ENCODE results near the gene BMP8A.
A peak's percentile ranks its signal among the peaks of the same experiment; 100 is the strongest.

BMP8A gene

DNA sequence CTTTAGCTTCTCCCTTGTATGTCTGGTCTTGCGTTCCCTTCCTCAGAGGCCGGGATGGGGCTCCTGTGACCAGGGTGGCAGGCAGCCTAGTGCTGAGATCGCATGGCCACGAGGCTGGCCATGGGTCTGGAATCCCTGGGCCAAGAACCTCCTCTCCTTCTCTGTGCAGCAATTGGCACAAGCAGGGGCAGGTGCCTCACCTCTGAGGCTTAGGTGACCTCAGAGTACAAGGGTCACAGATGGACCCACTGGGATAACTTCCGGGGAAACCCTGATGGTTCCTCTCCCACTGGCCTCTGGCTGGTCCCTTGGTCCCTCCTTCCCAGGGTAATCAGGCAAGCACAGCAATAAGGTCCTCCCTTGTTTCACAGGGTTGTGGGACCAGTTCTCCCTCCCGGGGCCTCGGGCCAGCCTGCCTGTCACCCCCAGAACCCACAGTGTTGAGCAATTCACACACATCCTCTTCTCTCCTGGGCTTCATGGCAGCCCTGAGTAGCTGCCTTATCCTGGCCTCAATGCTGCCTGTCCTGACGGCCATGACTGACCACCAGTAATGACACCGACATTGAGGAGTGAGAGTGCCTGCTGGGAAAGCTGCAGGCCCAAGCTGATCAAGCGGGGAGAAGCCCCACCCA is 38.6 kb downstream of the BMP8A start:
- no peak for DNase-seq

DNA sequence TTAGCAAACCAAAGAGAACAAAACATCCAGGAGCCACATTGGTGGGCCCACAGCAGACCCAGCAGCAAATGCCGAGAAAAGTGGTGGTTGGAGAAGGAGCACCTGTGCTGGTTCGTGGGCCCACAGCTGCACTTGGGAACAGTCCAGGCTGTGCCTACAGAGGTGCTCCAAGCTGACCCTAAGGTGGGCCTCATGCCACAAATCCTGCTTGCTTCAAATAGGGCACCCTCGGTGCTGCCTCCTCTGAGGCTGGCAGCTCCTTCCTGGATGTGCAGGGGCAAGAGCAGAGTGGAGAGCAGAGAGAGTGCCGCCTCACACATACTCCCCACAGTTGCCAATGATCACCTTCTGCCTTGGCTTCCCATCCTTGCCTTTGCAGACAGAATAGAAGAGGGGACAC is 40.1 kb downstream of the BMP8A start:
- no peak for DNase-seq

DNA sequence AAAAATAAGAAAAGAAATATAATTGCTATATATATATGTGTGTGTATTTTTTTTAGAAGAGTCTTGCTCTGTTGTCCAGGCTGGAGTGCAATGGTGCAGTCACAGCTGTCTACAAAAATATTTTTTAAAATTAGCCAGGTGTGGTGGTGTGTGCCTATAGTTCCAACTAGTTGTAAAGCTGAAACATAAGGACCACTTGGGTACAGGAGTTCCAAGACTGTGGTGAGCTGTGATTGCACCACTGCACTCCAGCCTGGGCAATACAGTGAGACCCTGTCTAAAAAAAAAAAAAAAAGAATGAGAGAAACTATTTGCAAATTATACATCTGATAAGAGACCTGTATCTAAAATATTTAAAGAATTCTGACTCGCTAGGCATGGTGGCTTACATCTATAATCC is 42.0 kb downstream of the BMP8A start:
- DNase-seq = no peak

DNA sequence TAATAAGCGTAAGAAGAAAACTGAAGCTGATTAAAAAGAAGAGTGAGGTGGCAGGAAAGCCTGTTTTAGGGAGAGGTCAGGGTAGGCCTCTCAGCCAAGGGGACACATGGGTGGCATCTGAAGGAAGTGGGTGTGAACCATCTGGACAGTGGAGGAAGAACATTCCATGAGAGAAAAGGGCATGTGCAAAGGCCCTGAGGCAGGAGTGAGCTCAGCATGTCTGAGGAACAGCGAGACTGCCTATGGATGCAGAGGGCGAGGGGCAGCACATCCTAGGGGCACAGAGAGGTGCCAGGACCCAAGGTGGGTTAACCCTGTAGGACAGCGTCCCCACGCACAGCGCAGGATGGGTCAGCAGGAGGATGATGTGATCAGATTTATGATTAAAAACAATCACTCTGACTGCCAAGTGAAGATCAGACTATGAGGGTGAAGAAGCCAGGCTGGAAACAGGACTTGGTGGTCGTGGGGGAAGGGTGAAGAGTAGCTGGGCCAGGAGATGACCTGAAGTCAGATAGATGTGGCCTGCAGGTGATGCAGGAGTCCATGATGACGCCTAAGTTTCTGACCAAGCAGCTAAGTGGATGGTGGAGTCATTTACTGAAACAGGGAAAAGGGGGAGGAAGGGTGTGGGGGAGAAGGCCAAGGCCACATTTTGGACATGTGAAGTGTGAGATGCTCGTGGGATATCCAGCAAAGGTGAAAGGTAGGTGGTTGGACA is 47.3 kb downstream of the BMP8A start:
- DNase-seq = no peak

DNA sequence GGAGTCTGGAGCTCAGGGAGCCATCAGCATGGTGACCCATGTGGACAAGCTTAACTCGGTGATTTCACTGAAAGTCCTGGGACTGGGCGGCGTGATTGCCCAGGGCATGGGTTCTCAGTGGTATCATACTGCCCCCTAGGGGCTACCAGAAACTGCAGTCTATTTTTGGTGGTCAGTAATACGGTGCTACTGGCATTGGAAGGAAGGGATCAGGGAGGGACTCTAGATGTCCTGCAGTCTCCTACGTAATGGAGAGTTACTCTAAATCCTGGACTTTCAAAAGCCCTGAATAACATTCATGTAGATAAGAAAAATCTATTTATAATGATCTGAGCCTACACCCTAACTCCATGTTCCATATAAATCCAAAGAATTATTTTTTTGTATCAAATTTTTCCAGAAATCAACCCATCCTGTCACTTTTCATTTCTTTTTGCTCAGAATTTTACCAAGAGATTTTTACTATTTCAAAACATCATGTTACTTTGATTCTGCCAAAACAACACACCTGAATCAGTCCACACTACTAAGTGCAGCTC is 47.9 kb downstream of the BMP8A start:
- peak; percentile 62 to 65 for DNase-seq

DNA sequence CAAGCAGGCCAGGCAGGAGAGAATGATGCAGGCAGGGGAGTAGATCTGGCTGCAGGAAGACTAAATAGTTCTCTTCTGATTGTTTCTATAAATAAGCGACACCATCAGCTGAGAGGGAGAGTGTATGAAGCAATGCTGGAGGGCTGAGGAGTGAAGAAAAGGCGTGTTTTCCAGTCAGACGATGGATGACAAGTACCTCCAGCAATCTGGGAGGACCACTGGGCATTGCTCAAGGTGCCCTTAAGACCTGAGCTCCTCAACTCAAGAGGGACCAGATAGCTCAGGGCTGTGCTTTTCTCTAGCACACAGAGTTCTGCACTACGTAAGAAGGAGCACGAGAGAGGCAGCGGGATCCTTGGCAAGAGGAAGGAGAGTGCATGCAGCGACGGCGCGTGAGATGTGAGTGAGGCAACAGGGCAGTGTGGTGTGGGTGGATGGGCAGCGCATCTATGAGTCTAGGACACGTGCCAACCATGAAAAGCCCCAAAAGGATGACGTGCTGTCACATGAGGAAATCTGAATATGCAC is 49.1 kb downstream of the BMP8A start:
- DNase-seq = peak; percentile 33 to 80

DNA sequence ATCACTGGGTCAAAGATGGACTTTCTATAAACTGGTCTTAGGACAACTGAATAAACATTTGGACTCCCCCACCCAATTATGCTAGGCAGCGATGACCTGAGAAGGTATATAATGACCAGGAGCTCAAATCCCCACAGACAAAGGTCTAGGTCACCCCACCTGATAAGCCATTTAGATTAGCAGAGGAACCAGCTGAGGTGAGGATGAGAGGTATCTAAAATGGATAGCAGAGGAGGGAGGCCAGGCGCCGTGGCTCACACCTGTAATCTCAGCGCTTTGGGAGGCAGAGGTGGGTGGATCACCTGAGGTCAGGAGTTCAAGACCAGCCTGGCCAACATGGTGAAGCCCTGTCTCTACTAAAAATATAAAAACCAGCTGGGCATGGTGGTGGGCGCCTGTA is 51.5 kb downstream of the BMP8A start:
- DNase-seq = no peak

DNA sequence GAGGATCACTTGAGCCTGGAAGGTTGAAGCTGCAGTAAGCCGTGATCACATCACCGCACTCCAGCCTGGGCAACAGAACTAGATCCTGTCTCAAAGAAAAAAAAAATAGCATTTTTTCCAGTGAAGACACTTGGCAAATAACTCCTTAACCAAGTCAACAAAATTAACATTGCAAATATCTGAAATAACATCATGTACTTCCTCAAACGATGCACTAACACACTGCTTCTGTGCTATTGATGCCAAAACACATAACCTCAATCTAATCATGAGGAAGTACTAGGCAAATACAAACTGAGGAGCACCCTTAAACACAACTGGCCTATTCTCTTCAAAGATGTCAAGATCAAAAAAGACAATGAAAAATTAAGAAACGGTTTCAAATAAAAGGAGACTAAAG is 52.9 kb downstream of the BMP8A start:
- no peak for DNase-seq

DNA sequence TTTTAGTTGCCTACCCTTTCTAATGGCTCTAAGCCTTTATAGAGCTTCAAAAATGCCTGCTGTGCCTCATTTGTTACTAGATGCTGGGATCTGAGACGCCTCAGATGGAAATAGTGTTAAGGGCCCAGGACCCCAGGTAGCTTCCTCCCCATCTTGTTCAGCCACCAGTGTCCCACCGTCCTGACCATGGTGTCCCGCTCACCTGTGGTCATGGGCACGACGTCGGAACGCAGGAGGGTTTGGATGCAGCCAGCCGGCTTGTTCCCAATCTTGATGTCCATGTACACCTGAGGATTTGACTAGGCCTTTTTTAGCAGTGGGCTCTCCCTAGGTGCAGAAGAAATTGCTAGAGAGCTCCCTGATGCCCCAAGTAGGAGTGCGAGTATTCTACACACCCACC is 54.1 kb downstream of the BMP8A start:
- DNase-seq = no peak

DNA sequence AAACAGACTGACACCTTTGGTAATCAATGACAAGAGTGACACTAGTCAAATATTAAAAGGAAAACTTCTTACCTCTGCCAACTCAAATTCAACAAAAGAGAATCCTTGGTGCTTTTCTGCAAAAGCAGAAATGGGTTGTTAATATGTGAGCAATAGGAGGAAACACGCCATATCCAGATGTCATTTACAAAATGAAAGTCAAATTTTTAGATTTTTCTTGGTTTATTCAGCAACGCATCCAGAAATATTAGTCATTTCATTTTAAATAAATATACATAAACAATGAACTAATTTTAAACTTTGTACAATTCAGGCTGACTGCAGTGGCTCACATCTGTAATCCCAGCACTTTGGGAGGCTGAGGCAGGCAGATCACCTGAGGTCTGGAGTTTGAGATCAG is 62.8 kb downstream of the BMP8A start:
- no peak for DNase-seq

DNA sequence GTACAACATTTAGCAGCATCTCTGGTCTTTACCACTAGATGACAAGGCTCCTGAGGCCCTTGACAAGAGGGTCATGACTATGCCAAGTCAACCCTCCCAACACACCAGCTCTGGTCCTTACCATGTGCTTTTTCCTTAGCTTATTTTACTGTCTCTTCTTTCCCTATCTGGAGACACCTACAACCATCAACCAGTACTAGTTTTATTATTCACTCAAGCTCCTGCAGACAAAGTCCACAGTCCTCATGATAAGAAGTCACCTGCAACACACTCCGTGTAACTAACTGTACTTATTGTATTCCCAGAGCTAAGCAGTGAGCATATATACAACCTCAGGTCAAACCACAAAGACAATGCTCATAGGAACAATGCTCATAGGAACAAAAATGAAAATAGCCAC is 69.8 kb downstream of the BMP8A start:
- DNase-seq = no peak

DNA sequence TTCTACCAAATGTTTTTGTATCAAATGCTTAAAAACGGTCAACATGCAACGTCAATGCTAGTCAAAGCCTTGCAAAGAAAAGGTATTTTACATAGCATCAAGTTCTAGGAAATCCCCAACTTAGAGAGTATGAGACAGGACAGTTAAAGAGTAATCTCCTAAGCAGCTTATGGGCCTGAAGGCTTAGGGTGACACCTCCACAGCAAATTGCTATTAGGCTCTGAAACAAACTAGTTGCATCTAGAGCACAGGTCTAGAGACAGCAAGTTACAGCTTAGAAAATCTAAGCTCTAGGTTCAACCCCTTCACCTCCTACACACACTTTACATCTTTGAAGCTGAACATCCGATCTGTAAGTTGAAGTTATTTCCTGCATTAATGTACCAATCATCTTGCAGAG is 71.5 kb downstream of the BMP8A start:
- no peak for DNase-seq

DNA sequence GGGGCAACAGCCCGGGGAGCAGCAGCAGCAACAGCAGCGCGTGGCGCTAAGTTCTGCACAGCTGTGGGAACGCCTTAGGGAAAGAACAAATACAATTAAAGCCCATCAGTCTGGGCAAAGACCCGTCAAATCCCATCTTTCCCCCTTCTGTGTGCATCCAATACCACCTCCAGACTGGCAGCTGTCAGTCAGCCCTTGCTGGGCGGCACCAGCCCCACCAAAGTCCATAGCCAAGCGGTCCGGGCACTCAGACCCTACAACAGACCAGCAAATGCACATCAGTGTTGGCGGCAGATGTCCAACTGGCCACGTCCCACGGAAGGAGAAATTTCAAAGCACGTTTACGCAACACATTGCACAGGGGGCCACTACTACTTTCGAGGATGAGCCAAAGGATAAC is 72.2 kb downstream of the BMP8A start:
- DNase-seq = no peak

DNA sequence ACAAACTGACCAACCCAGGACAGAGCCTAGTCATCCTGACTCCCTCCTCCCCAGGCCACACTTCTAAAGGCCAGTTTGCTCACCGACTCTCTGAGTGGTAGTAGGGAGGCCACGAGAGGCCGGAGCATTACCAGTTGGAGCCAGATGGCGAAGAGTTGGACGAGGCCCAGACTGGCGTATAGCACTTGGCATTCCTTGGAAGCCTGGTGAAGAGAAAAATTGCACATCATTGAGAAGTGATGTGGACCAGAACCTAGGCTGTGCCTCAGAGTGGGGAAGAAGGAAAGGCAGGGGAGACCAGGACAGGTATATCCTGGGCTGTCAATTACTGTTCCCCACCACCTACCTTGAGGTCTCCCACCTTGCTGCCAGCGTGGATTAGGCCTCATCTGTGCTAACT is 72.9 kb downstream of the BMP8A start:
- DNase-seq = no peak

DNA sequence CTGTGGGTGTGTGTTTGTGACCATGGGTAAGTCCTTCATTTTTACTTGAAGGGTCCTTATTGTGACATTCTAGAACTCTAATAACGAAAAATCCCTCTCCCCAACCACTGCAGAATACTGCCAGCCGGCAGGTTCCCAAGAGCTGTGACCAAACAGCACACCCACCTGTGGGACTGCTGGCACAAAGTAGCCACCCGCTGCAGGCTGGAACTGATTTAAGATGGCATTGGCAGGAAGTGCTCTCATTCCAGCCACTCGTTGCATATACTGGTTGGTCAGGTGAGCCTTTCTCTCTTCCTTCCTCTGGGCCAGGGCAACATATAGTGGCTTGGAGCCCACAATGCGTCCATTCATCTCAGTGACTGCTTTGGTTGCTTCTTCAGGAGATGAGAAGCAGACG is 73.5 kb downstream of the BMP8A start:
- no peak for DNase-seq

DNA sequence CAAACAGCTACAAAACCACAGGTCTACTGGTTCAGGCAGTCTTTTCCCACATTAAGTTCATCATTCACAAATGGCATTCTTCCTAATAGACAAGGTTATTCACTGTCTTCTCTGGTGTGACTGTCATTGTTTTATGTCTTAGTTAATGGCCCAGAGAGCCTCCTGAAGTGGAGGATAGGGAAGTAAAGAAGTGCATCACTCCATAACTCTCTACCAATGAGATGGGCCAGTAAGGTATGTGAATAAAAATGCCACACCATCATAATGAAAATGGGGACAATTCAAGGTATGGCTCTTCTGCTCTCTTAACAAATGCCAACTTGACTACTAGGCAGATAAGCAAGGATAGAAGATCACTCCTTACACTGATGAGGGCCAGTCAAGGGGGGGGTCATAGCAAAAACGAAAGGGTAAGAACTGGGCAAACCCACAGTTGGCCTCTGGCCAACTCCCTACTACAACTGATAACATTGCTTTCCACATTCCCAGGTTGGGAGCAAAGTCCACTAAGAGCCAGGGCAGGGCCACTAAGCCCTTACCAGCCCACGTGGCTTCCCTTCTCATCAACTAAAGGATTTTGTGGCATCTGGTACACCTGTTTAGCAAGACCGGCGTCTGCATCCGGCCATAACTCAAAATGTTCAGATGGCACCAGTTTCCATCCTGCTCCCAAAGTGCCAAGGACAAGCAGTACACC is 75.2 kb downstream of the BMP8A start:
- no peak for DNase-seq

DNA sequence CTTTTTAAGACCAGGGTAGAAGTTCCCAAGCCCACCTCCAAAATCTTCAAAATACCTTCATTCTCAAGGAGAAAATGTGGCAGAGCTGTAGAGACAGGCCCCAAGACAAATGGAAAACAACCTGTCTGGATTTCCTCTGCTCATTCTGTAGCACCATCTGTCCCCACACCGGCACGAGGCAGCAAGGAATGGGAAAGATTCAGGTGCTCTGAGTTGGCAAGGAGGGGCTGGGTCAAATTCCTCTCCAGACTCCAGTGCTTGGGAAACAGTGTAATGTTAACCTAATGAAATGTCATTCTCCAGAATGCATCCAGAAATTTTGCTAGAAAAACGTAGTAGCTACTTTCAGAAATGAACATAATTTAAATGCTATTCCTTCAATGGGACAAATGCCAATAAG is 75.9 kb downstream of the BMP8A start:
- DNase-seq = no peak

DNA sequence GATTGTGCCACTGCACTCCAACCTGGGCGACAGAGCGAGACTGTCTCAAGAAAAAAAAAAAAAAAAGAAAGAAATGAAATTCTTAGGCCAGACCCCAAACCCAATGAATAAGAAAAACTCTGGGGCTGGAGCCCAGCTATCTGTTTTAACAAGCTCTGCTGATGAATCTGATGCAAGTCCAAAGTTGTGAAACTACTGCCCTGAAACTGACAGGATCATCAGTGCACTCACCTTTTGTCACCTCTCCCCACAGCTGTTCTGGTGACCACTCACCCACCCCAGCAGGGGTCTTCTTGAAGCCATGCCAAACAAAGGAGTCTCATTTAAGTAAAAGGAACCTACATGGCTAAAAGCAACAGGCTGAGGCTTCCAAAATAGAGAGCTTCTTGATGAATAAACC is 76.8 kb downstream of the BMP8A start:
- DNase-seq = no peak

DNA sequence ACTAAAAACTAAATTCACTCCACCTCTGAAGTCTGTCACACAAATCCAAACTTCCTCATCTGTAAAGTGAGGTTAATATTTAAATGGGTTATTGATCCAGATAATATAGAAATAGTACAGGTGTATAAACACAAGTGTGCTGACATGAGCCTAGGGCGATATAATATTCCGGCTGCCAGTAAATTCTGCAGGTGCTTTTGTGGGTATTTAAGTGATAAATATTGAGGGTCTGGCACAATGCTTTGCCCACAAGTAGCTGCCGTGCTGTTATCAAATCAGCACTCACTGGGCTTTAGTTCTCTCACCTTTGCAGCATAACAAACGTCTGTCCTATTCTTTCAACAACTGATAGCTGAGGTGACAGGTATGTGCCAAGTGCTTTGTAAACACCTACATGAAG is 77.6 kb downstream of the BMP8A start:
- no peak for DNase-seq

DNA sequence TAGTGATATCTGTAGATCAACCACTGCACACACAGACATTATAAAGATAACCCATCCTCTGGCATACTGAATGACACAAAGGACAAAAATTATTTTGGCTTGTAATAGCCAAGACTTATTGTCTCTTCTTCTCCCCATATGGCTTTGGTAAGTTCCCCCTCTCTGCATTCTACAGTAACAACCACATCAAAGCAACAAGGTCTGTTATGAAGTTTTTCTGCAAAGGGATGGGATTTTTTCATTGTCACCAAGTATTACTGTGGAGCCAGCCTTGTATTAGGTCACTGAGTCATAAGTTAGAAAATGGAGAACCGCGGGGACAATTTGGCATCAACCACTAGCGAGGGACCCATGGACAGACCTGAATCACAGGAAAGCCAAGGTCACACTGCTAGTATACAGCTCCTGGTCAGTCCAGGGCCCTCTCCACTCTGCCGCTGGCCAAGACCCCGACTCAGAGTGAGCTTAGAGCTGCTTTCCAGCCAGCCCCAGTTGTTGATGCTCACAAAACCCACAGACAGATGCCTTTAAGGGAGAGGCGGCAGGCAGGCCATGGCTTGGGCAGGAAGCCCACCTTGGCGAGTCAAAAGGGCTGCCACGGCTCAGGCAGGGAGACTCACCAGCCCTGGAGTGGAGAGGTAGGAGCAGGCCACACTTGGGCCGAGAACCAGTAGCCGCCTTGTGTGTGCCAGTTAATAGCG is 79.2 kb downstream of the BMP8A start:
- no peak for DNase-seq

DNA sequence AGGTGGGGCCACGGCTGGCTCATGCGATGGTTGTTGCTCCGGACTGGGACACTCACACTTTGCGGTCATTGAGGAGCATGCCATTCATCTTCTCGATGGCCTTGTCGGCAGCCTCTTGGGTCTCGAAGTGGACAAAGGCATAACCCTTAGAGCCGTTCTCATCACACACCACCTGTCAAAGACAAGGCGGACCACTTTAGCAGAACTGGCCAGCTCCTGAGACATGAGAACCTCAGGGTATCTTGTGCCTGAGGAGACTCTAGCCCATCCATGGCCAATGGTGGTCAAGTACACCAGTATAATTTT is 79.7 kb downstream of the BMP8A start:
- DNase-seq = no peak

DNA sequence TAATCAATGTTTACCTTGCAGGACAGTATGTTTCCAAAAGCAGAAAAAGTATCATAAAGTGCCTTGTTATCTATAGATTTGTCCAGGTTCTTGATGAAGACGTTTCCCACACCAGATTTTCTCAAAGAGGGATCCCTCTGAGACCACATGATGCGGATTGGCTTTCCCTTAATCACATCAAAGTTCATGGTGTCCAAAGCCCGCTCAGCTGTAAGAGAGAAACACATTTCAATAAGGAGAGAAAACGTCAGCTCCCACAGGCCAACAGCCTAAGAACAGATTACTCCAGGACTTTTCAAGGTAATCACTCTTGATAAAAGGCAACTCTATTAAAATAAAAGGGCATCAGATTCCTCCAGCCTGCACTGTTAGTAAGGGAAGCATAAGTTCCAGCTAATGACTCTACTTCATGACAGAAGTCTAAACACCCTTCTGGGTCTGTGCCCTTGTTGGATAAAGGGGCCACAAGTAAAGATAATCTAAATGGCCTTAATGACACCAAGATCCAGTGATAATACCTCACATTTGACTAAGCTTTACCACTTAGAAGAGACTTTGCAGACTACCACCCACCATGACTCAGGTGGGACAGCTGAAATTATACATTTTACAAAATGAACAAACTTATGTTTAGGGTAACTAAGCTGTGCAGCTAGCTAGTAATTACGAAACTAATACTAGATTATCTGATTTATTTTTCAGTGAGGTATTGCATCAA is 81.1 kb downstream of the BMP8A start:
- DNase-seq = no peak

DNA sequence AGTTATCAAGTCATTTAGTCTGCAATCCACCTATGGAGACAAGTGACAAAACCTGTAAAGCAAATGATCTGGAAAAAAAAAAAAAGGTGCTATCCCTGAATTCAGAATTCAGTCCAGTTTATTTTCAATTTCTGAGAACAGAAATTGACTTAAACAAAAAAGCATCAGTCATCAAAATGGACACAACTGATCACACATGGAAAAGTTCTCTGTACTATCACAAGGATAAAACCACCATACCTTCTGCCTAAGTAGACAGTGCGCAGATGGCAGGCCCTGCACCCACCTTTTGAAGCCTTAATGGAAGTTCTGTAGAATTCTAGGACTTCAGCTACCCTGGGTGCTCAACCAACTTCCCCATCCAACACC is 81.6 kb downstream of the BMP8A start:
- DNase-seq = no peak
